ENCODE results near the gene NME9.

Gene NME9

DNA sequence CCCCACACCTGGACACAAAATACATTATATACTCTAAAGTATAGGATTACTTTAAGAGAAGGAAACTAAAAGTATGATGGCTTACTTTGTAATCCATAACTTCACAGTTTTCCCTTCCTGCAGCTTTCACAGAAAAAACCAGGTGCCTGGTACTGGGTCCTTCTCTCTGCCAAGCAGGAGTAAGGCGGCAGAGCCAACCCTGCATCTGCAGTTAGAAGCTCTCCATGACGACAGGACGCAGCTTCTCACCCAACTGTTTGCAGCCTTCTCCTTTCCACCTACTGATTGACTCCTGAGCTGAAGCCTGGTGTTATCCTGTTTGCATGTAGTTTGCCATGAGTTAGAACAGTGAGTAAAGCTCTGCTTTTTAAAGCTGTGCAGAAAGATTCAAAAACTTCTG is 25.4 kb upstream of the NME9 start:
- no peak for DNase-seq
- TF ChIP-seq POLR2A (IDR thresholded peaks at IDR 0.05; ENCODE audit: low read length) (no peak), GATA1 (IDR thresholded peaks at IDR 0.05; ENCODE audit: low read depth, low read length) (no peak)

DNA sequence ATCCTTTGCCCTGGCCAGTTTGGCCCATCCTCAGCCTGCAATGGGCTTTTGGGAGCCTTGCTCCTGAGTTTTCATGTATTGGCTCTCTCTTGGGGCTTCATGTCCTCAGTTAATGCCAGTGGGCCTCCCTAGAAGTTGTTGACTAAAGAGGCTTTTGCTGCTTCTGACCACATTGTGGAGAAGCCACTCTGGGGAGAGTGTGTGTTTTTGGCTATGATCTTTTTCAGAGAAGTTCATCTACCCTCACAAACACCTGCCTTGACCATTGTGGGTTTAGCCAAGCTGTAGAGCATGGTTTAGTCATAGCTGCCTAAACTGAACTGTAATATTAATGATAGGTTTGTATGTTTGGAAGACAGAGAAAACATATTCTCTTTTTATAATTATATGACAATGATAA is 24.7 kb upstream of the NME9 start:
- no peak for DNase-seq
- TF ChIP-seq POLR2A (IDR thresholded peaks at IDR 0.05; ENCODE audit: low read length) (no peak), GATA1 (IDR thresholded peaks at IDR 0.05; ENCODE audit: low read depth, low read length) (no peak)

DNA sequence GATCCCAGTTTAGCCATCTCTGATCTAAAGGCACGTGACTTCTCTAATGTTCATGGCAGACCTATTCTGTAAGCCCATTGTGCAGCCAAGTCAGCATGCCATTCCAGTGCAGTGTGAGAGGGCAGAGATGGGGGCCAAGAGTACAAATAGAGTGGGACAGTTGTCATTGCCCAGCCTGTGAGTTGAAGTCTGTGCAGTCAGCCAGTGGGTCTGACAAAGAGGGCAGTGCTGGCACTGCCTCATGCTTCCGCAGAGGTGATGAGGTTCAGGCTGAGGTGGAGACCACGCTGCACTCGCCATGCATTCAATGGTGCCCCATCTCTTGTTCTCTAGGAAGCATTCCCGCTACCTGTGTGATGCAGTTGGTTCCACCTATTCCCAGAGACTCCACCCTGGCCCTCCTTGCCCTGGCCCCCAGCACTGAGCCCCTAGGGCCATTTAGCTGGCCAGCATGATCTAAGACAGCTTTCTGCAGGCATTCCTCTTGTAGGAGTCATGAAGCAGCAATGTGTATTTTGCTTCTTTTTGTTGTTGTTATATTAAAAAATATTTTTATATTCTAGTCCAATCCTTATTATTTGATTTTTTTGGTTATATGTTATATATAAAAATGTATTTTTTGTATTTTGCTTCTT is 22.4 kb upstream of the NME9 start:
- TF ChIP-seq POLR2A (IDR thresholded peaks at IDR 0.05; ENCODE audit: low read length) (no peak), GATA1 (IDR thresholded peaks at IDR 0.05; ENCODE audit: low read depth, low read length) (no peak)
- no peak for DNase-seq

DNA sequence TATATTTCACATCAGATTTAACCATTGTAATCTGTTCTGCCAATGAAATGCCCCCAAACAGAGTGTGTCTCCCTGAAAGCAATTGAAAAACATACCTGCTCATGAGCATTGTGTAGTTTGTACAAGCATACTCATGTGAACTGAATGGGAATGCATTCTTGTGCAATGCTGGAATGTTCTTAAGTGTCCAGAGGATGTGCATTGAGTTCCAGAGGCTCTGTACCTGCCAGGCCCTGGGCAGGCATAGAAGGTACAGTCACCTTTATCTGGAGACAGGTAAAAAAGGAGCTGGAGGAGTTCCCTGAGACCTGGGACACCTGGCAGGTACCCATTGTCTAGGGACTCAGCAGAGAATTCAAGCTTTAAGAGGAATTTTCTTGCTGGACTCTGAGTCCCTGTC is 21.5 kb upstream of the NME9 start:
- TF ChIP-seq GATA1 (IDR thresholded peaks at IDR 0.05; ENCODE audit: low read depth, low read length) (no peak), POLR2A (IDR thresholded peaks at IDR 0.05; ENCODE audit: low read length) (no peak)
- DNase-seq, result no peak

DNA sequence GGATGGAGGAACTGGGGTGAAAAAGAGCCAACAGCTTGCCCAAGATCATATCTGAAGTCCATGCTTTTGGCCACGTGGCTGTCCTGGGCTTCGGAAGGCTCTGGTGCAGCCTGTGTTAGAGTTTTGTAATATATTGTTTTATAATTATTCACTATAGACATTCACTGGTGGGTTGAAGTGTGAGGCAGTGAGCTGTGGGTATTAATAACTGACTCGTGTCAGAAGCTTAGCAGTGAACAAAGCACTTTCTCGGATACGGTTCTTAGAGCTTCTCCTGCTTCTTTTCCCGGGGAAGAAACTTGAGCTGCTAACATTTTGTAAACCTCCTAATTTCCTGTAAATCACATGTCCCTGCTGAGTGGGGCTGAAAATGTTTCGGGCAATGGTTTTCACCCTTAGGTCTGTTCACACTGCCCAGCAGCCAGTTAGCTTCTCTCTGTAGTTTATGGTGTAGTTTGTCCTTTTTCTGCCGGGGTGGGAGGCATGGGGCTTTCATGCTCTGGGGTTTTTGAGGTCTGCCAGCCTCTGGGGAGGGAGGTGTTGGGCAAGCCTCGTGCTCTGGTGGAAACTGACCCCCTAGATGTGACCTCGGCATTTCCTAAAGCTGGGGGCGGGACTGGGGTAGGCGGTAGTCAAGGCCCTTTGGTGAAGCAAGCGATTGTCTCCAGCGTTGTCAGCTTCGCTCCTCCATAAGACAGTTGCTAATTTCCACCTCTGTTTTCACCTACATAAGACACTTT is 20.4 kb upstream of the NME9 start:
- no peak for TF ChIP-seq POLR2A (IDR thresholded peaks at IDR 0.05; ENCODE audit: low read length)
- TF ChIP-seq GATA1 (IDR thresholded peaks at IDR 0.05; ENCODE audit: low read depth, low read length), result no peak
- DNase-seq, result no peak

DNA sequence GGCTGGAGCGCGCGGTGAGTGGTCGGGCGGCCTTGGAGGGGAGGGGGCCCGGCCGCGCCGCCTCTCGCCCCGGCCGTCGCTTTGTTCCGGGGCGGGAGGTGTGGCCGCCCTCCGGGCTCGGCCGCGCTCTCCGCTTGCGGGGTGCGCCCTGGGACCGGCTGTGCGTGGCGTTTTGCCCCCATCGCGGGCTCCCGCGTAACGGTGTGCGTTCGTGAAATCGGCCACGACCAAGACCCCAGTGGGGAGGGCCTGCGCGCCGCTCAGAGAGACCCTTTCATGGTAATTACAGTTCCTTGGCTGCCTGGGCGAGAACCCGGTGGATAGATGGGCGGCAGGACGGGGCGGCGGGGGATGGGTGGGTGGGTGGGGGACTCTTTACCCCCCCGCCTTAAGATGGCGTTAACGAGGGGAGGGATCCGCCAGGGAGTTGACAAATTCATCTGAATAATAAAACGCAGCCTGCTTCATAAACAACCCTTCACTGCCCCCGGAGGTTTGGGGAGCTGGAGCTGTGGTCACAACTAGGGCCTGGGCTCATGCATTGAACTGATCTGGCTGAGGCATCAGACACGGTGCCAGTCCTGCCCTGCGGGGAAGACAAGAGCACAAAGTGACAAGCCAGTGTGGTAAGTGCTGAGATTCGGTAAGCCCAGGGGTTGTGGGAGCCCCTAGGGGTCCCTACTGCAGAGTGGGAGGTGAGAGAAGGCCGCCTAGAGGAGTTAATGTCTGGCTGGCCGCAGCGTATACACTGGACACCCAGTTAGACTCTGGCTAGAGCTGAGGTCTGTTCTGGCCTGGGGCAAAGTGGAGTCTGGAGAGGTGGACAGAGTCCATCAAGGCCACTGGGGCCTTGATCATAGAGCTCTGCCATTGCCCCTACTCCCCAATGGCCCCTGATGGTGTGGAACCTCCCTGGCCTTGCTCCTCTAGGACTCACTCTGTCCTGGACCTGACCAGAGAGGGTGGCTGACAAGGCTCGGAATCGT is 19.4 kb upstream of the NME9 start:
- DNase-seq, result no peak
- TF ChIP-seq GATA1 (IDR thresholded peaks at IDR 0.05; ENCODE audit: low read depth, low read length), result no peak

DNA sequence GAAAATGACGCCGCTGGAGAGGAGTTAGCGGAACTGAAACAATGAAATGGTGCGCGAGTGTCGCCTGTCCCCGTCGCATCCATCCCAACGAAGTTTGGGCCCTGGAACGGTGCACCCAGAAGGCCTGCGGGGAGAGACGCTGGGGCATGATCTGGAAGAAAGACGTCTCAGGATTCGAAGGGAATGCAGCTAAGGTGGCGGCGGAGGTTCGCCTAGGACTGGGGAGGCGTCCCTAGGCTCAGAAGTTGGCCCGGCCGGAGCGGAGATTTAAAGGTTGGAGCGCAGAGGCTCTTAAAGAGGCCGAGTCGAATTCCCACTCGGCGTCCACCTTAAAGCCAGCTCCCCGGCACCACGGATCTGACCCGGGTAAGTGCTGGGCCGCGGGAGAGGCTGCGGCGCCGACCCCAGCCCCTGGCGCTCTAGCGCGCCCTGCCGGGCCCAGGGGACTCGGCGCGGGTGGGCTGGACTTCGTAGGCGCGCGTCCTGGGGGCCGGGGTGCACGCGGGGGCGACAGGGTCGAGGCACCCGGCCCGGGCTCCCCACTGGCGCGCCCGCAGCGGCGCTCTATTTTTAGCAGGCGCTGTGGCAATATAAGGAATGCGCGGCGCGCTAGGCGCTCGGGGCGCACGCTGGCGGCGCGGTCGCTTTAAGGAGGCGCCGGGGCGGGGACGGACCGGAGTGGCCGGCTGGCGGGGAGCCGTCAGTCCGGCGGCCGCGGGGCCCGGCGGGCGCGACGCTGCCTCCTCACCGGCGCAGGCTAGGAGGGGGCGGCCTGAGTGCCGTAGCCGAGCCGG is 18.5 kb upstream of the NME9 start, which contains the start of gene MRAS:
Gene MRAS, plus strand, starts transcription at position 620 of the 794 bp plus-strand sequence. CDS start 24,305 bp downstream, outside the sequence.
- DNase-seq, result peak; percentile 60 to 63
- no peak for TF ChIP-seq GATA1 (IDR thresholded peaks at IDR 0.05; ENCODE audit: low read depth, low read length)
- no peak for TF ChIP-seq POLR2A (IDR thresholded peaks at IDR 0.05; ENCODE audit: low read length)

DNA sequence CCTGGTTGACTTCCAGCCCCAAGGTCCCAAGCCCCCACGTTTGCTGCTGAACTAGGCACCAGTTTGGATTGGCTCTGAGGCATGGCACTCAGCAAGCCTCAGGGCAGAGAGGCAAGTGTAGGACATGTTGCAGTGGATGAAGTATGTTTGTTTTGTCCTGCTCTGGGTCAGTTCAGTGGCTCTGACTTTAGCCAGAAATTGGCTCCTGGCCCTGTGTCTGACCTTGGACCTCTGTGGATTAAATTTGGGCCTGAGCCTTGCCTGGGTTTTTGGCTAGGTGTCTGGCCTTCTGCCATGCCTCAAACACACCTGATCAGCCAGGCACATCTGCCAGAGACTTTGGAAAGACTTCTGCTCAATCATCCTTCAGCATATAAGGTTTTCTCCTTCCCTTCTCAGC is 15.1 kb upstream of the NME9 start:
- TF ChIP-seq POLR2A (IDR thresholded peaks at IDR 0.05; ENCODE audit: low read length) (no peak), GATA1 (IDR thresholded peaks at IDR 0.05; ENCODE audit: low read depth, low read length) (no peak)
- no peak for DNase-seq

DNA sequence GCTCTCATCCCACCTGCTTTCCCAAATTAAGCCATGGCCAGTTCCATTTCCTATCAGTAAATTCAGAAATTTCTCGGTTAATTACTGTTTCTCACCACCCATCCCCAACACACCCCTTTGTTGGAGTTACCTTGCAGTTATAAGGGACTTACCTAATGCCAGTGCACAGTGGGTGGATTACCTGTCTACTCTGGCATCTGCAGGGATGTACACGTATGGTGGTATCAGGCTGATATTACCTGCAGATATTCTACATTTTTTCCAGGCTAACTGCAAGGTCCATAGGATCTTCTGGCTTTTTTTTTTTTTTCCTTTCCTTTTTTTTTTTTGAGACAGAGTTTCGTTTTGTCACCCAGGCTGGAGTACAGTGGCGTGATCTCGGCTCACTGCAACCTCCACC is 10.9 kb upstream of the NME9 start:
- no peak for DNase-seq
- TF ChIP-seq POLR2A (IDR thresholded peaks at IDR 0.05; ENCODE audit: low read length), result no peak
- TF ChIP-seq GATA1 (IDR thresholded peaks at IDR 0.05; ENCODE audit: low read depth, low read length), result no peak

DNA sequence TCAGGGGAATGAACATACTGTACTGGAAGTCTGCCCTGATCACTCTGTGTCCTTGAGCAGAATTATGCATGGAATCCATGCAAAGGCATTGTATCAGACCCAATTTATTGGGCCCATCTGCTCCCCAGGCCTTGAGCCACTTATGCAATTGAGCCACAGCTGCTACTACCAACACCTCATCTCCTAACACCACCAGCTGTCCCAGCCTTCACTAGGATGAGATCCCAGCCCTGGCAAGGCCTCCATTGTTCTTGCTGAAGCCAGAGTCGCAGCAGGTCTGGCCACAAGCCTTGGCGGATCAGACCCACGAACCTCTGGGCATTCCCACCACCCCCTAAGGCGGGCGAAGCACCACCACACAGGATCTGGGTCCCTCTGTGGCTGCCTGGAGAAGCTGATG is 9.2 kb upstream of the NME9 start:
- TF ChIP-seq GATA1 (IDR thresholded peaks at IDR 0.05; ENCODE audit: low read depth, low read length) (no peak), POLR2A (IDR thresholded peaks at IDR 0.05; ENCODE audit: low read length) (no peak)

DNA sequence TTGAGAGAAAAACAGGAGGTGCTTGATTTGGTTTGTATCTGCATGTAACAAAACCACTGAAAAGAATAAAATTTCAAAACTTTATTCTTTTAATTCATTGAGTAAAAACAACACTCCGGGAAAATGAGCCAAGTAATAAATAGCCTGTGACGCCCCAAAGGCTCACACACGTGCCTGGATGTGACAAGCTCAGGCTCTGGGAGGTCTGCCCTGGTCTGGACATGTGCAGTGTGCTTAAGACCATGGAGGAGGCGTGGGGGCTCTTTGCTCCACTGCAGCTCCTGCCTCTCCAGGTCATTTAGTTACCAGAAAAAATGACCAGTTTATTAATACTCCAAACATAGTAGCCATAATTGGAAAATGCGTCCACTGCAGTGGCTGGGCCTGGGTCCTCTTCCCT is 8.6 kb upstream of the NME9 start:
- DNase-seq, result no peak
- TF ChIP-seq POLR2A (IDR thresholded peaks at IDR 0.05; ENCODE audit: low read length) (no peak), GATA1 (IDR thresholded peaks at IDR 0.05; ENCODE audit: low read depth, low read length) (no peak)

More for the DNA sequence above, 9.2 kb upstream of the NME9 start:
- DNase-seq, result no peak

DNA sequence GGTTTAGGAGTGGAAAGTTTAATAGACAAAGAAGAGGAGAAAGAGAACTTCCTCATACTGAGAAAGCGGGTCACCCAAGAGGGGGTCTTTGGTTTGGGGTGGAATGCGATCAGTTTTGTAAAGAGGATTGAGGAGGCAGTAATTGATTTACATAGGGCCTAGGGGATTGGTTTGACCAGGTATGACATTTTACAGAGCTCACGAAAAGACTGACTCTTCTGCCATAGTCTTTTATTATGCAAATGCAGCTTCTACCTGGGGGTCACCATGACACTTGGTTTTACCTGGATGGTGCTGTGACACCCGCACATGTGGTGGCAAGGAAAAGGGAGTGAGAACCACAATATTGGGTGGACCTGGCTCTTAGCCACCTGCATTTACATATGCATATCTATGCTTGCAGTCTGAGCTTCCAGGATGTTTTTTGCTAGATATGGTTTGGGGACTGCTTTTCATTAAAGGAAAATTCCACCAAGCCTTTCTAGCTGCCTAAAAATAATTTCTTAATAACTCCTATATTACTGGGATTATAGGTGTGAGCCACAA is 6.9 kb upstream of the NME9 start:
- TF ChIP-seq POLR2A (IDR thresholded peaks at IDR 0.05; ENCODE audit: low read length) (no peak), GATA1 (IDR thresholded peaks at IDR 0.05; ENCODE audit: low read depth, low read length) (no peak)
- no peak for DNase-seq

DNA sequence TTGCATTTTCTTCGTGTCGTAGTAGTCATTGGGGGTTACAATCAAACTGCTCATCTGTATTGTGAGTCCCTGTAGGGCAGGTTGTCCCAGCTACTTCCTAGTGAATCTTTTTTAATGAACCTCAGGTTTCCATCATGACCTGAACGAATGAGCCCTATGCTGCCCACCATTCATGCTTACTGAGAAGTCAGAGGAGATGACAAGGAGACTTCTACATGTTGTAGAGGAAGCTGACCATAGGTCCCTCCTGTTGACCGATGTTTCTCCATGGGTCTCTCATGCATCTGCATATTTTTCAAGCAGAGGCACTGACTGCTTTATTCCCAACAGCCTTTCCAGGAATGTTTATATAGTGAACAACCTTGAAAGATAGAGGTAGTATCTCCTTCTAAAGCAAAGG is 5.0 kb upstream of the NME9 start:
- DNase-seq, result no peak
- TF ChIP-seq GATA1 (IDR thresholded peaks at IDR 0.05; ENCODE audit: low read depth, low read length) (no peak), POLR2A (IDR thresholded peaks at IDR 0.05; ENCODE audit: low read length) (no peak)
